Hematopoietic multipotent progenitor cell treated with erythropoietin and hydrocortisone succinate and interleukin-3 and kit ligand, for 6 days (in vitro differentiated cells): ENCODE data around the gene TBX15.

Experiments
- DNase-seq: peaks from one replicate; pipeline ENCODE4 v3.0.0-alpha.2; 2015

TBX15 gene

DNA sequence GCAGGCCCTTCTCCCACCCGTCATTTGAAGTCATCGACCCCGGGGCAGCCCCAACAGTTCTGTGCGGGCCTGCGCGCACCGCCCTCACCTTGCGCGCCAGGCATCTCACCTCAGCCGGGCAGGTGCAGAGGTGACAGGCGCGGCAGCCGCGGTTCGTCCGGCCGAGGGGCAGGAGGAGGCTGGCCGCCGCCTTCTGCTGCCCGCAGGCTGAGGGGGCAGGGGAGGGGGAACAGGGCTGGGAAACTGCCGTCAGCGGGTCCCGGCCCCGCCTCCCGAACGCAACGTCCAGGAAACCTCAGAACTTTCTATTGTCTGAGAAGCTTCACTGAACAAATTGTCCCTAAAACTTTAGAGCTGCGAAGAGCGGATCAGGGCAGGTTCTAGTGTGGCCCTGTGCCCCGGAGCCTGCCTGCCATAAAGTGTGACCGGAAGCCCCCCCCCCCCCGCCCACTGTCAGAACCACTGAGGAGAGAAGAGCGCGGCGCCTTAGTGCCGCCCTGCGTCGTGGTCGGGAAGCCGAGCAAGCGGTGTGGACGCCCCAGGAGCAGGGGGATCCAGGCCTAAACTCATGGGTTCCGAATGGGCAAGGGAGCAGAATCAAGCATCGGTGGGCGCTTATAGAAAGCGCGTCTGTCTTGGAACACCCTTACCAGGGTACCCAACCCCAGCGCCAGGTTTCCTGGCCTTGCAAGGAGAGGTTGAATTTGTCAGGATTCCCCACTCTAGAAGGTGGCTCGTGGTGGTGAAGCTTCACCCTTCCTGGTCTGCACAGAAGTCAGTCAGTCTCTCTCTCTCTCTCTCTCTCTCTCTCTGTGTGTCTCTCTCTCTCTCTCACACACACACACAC lies 13.3 kb upstream of the TBX15 start:
- DNase-seq: no peak

DNA sequence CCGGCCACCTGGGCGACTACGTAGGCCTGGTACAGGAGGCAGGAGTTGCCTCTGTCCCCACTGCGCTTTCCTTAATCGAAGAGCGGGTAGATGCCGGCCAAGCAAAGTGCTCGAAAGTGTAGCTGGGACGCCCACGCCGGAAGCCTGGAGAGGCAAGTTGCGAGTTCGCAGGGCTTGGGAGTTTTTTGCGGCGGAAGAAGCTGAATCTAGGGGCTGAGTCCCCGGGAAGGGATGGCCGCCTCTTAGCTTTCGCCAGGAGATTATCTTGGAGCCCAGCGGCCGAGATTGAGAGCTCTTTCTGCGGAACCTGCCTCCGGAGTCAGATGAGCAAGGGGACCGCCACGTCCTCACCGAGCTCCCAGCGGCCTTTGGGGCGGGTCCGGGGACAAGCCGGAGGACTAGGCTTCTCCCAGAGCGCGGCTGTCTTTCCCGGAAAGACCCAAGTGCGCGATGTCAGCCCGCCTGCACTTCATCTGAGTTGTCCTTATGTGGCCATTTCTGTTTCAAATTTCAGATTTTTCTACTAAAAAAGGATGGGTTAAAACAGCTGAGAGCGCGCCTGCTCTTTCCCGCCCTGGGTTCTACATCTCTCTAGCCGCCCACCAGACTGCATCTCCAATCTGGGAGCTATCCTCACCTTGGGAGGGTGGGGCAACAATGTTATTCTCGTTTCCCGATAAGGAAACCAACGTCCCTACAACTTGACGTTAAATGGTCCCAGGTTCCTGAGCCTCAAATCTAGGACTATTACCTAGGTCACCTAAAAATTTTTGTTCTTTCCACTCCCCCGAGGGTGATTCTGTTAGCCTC lies 12.4 kb upstream of the TBX15 start:
- DNase-seq: no peak

DNA sequence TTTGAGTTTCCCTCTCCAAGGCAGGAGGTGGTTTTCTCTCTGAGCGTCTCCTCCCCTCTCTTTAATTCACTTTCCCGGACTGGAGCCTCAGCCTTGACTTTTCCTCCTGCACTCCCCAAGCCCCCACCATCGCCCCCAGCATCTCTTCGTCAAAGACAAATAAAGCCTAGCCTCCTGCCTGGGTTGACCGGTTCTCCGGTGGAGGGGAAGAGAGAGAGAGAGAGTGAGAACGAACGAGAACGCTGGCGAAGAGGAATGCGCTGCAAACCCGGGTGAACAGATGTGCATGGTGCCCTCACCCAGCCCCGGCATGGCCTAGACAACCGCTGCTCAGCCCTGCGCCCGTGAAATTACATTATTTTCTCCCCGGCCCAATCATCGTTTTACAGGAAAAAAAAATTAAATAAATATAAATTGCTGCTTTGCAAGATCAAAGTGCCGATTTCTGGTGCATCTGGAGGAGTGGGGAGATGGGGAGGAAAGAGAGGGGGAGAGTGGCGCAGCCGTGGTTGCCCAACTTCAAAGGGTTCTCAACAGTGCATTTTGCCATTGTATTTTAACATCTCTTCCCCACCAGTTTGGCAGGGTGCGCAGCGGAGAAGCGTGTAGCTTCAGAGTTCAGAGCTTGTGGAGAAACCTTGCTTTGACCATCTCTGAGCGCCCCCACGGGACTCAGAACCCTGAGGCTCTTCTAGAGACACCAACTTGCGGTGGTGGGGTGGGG lies 11.4 kb upstream of the TBX15 start:
- no peak for DNase-seq

DNA sequence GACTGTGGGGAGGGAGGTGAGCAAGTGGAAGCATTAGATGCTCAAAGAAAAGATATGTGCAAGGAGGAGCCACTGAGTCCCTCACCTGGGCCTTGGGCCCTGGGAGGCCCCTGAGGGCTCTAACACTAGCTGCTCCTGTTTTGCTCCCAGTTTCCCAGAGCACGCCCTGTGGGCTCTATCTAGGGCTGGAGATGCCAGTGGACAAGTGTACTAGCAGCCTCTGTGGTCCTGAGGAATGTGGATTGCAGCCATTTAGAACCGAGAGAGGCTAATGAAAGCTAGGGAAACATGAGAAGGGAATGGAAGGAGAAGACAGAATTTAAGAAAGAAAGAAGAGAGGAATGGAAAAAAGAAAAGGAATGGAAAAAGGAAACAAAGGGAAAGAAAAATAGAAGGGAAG lies 10.0 kb upstream of the TBX15 start:
- DNase-seq: no peak

DNA sequence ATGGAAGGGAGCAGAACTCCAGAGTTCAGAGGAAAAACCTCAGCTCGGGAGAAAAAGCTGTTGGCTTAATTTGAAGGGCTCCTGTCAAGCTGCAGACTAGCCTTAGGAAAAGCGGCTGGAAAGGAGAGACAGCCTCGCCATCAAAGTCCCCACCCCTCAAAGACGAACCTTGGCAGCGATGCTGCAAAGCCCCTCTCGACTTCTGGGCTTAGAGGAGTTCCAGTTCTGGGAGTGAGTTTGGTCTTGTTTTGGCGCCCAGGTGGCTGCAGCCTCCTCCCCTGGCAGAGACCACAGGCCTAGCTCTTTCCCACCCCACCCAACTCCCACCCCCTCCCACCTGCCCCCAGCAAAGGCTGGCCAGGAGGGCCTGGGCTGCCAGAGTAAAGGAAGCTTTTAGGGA lies 9.1 kb upstream of the TBX15 start:
- no peak for DNase-seq

DNA sequence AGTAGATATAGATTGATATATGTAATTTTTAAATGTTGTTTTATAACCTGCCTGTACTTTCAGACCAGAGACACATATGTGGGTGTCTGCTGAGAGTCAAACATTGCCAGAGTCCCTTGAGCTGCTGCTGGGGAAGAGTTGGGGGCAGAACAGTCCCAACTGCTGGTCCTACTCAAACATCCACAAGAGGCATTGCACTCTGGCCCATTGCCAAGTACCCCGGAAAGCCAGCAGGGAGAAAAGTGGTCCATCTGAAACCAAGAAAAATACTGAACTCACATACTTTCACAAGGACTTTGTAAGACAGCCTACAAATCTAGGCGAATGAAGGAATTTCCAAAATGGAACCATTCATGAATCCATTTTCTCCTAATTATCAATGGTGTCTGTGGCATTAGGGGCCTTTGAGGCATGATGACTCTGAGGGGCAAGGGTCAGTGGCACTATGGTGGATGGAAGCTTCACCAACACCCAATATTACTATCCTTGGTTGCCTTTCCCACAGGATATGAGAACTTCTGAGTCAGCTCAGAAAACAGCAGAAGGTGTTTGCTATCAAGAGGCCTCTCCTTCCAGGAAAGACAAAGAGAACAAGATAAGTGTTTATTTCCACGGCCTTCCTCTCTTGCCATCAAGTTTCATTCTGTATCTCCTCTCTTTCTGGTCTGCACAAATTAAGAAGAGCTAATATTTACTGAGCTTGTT lies 7.3 kb upstream of the TBX15 start:
- no peak for DNase-seq

DNA sequence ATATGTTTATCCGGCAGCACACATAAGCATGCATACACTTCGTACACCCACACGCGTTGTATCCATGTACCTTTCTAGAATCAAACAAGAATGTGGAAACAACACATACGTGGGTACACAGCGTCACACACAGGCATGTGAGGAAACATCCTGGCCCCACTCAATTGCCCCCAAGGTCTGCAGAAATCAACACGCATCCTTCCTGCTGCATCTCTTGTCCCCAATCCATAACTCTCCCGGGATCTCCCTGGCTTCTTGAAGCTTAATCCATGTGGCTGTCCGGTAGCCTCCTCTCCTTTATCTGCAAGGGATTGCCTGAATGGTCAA lies 5.5 kb upstream of the TBX15 start:
- no peak for DNase-seq

DNA sequence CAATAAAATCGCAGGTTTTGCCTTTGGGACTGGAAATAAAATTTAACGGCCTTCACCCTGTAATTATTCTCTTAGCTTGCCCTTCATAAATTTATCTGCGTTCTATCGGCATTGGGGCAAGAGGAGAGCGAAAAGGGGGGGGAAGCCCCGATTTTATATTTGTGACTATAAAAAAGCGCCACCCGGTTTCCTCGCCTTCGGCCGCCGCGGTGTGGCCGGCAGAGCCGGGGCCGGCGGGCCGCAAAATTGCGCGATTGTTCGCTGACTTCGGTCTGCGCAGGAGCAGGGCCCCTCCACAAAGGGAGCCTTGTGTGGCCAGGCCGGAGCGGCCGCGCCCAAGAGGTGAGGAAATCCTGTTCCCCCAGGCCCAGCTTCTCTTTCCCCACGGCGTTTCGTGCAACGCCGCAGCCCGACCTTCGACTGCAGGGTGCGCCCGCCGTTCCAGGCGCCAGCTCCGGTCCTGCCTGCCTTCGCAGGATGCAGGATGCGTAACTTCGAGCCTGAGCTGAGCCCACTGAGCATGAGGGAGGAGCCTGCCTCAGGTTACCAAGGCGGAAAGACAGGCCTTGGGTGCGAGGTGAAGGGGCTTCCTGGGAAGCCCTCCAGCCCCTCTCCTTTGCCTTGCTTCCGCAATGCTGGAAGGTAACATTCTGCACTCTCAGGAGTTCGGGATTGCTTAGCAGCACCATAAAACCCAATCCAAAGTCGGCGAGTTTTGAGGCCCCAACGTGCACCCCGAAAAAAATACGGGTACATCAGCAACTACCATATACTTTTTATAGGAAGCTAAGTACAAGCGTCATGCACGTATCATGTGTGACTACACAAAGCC lies 4.9 kb upstream of the TBX15 start:
- no peak for DNase-seq

DNA sequence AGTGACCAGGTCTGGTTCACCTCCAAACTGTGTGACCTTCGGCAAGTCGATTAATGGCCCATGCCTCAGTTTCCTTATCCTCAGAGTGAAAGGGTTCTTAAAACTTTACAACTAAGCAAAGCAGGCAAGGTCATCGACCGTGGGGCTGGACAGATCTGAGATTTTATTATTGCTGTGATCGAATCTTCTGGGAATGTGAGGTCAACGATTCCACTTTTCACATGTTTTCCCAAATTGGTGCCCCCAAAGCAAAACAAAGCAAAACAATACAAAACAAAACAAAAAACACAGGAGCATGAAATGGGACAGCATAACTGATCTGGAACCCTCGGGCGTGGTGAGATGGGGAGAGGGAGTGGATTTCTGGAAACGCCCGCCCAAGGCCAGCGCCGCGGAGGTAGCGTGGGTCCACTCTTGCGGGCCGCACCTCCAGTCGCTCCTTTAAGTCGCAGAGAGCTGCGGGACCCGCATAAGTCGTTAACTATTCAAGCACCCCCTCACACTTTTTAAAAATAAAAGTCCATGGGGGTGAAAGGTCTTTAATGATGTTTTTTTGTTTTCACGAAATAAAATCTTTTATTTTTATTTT lies 4.2 kb upstream of the TBX15 start:
- DNase-seq: no peak

DNA sequence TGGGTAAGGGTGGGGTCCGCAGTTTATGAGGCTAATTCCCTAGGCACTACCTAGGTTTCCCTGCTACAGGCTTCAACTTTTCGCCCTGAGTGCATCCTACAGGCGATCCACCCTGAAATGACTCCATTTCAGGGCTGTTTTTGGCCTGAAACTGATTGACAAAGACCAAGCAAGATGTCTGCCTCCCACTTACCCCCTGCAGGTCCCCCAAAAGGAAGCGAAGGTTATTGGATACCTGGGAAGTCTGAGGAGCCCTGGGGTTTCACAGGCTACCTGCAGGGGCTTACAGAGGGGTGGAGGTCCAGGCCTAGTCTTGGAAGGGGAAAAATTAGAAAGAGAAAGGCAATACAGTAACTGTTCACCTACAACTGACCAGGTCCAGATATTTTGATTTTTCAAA lies 3.3 kb upstream of the TBX15 start:
- no peak for DNase-seq

DNA sequence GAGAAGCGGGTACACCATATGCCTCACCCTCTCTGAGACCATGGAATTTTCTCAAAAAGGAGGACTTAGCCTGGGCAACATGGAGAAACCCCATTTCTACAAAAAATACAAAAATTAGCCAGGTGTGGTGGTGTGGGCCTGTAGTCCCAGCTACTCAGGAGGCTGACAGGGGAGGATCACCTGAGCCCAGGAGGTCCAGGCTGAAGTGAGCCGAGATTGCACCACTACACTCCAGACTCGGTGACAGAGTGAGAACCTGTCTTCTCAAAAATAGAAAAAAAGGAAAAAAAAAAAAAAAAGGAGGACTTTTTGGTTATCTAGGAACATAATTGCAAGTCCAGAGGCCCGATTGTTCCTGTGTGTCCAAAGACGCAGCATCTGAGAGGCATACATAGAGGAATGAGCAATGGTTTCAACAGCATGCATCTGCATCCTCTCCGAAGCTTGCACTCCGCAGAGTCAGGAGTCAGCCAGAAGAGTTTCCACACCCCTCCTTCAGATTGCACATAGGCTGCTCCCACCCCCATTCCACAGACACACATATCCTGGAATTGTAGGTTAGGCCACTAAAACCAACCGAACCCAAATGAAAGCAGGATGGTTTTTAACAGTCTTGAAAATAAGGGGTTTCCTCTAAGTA lies 2.5 kb upstream of the TBX15 start:
- DNase-seq: no peak

DNA sequence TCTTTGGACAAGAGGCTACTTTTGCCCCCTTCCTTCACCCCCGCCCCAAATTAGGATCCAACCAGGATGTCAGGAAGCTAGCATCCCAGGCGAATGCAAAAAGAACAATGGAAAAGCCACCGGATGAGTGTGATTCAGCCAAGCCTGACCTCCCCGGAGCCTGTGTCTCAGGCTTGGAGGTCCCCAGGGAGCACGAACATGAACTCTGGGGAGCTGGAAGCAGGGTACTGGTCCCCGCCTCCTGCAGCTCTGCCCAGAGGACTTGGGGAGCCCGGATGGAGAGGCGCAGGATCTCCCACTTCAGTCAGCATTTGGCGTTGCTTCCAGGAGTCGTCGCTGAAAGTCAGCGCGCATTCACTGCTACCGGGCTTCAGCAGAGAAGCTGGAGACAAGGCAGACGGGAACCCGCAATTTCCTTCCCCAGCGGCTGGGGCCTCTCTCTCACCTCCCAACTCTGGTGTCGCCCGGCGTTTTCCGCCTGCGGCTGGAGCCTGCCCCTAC lies 1.8 kb upstream of the TBX15 start:
- no peak for DNase-seq

DNA sequence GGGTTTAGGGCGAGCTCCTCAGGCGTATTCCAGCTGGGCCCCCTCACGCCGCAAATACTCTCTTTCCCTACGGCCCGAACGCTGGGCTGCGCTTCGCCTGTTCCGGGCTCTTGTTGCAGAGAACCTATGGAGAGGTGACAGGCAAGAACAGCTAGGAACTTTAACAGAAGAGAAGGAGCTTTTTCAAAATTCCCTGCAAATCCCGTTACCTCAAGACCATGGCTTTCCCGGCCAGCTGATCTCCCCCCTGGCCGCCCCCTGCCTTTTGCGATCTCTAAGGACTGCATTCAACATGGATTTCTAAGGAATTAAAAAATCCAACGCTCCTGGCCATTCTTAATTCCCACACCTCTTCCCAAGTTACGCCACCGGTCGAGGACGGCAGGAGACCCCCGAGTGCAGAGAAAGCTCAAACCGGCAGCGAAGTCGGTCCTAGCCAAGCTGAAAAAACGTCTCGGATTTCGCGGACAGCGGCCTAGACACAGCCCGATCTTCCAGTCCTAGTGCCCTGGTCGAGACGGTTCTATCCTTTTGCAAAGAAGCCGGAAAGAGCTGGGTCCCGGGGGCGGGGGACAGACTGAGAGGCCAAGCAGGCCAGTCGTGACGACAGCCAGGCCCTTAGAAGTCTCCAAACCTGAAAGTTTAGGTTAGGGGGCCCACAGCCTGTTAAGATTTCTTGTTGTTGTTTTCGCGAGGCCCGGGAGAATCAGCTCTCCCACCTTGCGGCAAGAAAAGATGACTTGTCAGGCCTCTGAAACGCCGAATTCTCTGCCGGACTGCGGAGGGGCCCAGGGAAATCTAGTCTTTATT lies 1.1 kb upstream of the TBX15 start:
- no peak for DNase-seq

DNA sequence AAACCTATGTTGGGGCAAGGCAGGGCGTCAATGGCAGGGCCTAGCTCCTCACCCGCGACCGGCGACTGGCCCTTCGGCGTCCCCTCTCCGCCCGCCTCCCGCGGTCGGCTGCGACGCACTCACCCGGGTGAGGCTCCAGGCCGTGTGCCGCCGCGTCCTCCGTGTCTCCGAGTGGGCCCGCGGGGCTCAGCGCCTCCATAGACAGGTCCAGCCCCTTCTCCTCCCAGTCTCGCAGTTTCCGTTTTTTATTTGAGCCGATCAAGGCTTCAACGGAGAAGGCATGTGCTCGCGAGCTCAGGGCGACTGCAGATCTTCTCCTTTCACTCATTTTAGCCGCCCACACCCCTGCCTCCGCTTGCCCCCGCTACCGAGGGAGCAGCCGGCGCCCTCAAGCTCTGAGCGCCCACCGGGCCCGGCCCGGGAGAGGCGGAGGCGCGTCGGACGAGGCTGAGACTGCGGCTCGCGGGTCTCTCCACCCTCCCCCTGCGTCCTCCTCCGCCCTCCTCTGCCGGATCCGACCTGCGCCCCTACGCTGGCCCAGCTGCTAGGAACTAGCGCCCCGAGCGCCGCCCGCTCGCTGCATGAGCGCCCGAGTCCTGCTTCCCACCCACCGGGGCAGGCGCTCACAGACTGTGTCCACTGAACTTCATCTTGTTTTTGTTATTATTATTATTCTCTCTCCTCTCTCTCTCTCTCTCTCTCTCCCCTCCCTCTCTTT lies 516 bp downstream of the TBX15 start:
- DNase-seq: no peak

DNA sequence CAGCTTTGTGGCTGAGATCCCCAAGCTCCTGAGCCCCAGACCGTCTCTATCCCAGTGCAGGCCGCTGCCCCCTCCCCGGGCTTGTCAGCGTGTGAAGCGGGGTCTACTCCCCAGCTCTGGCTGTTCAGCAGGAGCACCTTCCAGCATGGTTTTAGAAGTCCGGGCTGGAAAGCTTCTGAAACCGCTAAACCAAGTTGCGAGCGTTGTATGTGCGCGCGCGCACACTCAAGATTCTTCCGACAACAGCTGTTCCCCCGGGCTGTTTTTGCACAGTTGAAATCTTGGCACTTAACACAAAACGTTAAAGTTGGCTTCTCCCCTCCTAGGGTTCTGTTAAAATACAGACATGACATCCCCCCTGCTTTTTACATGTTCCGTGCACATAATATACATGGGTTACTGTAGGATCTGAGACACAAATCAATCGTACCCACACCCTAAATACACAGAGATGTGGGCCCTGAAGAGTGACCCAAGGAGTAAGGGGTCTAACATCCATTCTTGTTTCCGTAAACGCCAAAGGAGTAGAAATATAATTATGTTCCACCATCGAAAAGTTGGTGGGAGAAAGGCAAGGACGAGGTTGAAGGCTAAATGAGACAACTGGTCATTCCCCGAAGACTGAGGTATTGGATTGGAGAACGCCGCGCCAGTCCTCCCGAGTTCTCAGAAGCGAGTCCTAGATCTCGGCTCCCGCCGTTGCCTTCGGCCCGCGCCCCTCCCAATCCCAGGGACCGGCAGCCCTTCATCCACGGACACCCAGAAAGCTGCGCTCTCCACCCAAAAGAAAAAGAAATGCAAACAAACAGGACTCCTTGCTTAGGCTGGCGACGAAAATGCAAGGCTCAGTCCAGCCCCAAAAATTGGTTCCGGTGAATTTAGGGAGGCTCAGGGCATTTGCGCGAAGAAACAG lies 1.3 kb downstream of the TBX15 start:
- no peak for DNase-seq

DNA sequence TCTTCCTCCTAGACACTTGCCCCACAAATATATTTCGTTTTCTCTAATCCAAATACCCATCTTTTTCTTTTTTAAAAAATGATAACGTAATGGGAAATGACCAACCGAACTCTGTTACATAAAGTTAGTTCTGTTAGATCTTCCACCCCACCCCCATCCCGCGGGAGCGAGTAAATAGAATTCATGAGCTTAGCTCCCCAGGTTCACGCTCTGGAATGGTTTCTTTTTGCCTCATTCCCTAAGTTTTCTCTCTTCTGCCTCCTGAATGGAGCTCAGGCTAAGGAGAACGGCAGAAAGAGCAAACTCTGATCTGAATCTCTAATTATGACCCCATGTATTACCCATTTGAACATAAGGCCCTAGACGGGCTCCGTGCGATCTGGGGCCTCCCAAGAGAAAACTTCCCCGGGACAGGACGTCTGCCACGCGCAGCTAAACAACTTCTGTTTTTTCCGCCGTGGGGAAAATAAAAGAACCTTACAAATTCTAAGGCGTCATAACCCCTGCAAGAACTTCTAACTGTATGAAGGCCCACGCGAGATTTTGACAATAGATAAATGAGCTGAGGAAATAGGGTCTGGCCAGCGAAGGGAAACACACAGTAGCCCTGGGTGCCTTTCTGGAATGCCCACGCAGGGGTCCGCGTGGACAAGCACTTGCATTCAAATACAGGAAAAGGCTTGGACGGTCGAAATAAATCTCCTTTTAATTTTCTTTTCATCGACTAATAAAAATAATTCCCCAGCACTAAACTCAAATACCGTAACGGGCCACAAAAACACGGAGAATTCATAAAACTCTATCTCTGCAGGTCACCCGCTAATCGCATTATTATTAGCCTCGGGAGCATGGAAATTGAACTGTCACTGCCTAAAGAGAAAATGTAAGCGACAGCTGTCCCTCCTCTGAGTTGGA lies 2.2 kb downstream of the TBX15 start:
- no peak for DNase-seq
